GM19025 (cell line): ENCODE results near the gene DCPS.
"Not testable (repeated sequence)": the region's sequence is repeated elsewhere in the genome, so short reads cannot be mapped to it uniquely, and the experiment has no call there.

ENCODE experiments used
- ATAC-seq: cut with Tn5 transposase; IDR thresholded peaks from one replicate; pipeline ENCODE4 v1.9.1; 2021; ENCODE audit warnings: mild to moderate bottlenecking, low read depth, moderate library complexity; ENCODE audit not compliant: unreplicated experiment

The DCPS gene

DNA sequence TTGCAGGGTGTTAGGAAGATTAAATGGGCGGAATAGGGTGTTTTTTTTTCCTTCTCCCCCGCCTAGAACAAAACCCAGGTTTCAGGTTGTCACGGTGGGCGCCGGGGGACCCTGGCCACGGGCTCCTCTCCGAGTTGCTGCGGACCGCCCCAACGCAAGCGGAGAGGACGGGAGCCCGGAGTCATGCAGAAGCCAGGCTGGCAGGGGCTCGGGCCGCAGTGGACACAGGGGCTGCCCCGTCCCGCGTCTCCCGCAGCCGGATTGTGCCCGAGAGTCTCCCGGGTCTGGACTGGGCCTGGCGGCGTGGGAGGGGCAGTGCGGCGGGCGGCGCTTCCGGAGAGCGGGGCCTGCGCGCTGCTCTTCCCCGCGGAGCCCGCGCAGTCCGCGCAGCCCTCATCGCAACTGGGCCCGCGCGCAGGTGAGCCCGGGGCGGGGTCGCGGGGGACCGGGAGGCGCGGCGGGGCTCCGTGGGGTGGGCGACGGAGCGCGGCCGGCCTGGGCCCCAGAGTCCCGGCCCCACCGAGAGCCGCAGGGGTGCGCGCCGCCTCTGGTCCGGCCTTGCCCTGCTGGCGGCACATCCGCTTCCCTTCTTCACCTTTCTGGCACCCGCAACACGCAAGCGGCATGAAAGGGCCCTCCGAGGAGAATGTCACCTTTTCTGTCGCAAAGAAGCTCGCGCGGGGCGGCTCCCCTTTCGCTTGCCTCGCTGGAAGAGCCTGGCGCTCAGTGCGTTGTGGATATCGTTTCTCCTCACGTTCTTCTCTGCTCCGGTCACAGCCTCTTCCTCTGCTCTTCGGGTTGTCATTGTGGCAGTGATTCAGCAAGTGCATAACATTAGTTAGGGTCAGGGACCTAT lies 20.9 kb upstream of the DCPS start, which contains the start of gene TIRAP:
Gene TIRAP, plus strand, starts transcription at position 358 of the 856 bp plus-strand sequence. CDS start 7,802 bp downstream, outside the sequence.
- ATAC-seq = peak; percentile 62

DNA sequence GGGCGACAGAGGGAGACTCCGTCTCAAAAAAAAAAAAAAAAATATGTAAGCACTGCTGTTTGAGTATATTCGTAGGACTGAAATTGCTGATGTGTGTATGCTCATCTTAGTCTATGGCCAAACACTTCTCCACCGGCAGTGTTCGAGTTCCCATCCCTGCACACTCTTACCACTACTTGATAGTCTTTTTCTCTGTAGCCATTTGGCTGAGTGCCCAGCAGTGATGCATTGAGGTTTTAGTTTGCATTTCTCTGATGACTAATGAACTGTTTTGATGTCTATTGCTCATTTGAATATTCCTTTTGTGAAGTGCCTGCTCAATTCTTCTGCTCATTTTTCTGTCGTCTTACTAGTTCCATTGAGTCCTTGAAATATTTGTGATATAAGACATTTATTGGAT lies 19.0 kb upstream of the DCPS start:
- ATAC-seq = peak; percentile 42

DNA sequence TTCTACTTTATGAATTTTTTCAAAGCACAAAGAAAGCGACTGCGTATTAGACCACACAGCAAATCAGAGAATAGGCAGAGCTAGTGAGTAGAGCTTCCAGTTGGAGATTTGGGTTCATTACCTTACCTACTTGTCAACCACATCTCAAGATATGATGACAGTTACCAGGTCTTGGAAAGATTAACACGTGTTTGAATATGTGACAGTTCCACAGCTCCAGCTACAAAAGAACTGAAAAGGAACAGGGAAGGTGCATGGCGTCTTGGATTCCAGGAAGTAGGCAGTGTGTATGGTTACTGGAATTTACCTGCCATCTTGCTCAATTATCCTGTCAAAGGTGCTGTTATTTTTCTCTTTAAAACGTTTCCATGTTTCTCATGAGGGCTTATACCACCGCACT lies 15.6 kb upstream of the DCPS start:
- ATAC-seq = no peak

DNA sequence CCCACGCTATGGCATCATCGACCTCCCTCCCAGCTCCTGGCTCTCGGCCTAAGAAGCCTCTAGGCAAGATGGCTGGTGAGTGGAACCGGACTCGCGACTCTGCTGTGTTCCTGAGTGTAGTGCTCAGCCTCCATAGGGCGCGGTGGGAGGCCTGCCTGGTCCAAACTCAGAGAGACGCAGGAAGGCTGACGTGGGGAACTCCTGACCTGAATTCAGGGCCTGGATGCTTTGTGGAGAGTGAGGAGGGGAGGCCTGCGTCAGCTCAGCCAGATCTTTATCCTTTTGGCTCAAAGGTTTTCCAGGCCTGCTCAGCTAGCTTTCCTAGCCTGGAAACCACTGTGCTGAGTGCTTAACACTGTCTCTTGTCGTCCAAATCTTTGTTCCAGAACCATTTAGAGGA lies 13.0 kb upstream of the DCPS start:
- no peak for ATAC-seq

DNA sequence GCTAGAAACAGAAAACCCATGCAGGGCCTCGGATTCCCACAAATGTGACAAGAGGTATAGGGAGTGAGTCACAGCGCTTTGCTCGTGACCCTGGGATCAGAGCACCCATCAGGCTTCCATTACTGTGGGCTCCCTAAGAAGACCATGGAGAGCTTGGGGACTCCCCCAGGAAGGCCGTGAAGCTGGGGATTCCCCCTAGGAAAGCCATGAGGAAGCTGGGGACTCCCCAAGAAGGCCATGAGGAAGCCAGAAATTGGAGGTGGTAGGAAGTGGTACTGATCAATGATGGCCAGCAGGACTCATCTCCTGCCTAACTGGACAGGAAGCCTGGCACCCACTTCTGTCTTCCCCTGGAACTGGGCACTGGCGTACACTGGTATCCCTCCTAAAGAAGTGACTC lies 10.1 kb upstream of the DCPS start:
- no peak for ATAC-seq

DNA sequence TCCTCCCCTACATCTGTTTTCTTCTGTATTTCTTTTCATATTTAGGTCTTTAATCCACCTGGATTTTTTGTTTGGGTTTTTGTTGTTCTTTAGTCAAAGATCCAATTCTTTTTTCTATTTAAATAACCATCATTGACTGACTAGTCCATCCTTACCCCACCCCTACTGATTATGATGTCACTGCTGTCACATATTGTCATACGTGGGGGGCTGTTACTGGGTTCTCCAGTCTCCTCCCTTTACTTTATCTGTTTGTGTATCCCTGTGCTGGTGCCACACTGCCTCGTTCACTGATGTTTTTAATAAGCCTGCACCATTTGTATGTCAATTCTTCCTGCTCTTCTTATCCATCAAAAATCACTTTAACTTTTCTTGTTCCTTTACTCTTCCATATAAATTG lies 6.9 kb upstream of the DCPS start:
- ATAC-seq = no peak

DNA sequence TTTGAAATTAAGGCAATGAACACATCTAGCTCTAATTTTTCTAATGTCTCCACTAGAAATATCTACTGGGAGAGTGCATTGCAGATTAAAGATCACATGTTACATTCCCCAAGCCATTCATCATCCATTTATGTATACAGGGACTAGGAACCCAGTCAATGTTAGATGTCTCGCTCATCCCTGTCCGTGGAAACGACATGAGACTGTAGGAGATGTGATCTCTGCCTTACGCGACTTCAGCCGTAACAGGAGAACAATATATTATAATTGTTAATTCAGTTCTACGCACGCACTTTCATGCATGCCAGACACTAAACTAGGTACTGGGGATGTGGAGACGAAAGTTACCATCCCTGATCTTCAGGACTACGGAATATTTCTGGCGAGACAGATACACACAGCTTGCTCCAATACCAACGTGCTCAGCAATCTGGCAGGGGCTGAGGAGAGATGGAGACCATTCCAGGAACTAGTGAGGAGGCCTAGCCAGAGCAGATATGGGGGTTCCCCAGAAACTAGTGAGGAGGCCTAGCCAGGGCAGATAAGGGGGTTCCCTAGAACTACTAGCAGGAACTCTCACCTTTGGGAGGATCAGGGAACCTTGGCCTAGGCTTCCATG lies 706 bp downstream of the DCPS start:
- ATAC-seq = peak; percentile 28

DNA sequence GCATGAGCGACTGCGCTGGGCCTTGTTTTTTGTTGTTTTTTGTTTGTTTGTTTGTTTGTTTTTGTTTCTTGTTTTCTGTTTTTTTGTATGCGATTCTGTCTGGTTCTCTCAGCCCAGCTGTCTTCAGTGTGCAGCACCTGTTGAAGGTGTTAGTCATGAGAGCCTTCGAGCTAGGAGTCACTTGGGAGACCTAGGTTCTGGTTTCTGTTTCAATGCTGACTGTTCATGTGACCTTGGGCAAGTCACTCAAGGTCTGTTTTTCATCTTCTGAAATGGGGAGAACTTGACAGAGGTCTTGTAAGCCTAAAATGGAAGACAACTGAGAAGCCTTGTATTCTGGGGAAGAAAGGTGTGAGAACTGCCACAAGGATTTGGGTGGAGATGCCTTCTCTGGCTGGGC lies 1.8 kb downstream of the DCPS start:
- peak; percentile 42 for ATAC-seq

DNA sequence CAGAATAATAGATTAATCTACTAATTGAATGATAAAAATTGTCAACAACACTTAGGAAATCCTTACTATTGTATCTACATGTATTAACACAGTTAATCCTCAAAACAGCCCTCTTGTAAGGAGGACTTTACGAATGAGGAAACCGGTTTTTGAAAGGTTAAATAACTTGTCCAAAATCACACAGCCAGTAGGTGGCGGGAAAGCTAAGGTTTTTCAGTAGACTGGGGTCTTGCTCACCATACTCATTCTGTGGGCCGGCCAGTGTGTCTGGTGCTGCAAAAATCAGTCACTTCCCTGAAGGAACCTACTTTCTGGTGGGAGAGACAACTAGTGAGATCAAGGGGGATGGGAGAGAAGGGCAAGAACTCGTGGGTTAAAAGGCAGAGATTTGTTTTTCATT lies 3.8 kb downstream of the DCPS start:
- no peak for ATAC-seq

DNA sequence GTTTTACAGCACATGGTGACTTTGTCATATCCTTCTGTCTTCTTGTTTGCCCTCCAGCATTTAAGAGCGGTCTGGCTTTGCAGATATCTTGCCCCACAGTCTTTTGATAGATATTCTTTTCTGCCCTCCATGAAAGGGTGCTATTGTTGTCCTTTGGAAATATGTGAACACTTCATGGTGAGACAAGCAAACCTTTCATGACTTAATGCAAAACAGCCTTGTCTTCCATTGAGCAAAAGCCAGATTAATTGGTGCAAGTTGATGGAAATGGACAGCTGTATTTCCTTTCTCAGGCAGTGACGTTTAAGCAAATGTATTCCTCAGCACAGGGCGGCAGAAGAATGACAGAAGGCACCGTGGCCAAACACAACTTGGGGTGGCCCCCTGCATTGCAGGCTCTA lies 4.4 kb downstream of the DCPS start:
- ATAC-seq = no peak

DNA sequence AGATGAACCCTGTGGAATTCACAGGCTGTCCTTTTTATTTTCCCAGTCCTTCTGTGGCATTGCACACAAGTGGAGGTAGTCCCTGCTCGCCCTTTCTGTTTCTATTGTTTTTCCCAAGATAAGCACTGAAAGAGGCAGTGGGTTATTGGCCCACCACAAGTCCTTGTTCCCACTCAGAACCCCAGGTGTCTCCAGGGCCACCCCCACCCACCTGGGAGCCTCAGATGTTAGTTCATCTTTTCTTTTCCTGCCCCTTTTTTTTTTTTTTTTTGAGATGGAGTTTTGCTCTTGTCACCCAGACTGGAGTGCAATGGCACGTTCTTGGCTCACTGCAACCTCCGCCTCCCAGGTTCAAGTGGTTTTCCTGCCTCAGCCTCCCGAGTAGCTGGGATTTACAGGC lies 4.9 kb downstream of the DCPS start:
- ATAC-seq = not testable (repeated sequence)

DNA sequence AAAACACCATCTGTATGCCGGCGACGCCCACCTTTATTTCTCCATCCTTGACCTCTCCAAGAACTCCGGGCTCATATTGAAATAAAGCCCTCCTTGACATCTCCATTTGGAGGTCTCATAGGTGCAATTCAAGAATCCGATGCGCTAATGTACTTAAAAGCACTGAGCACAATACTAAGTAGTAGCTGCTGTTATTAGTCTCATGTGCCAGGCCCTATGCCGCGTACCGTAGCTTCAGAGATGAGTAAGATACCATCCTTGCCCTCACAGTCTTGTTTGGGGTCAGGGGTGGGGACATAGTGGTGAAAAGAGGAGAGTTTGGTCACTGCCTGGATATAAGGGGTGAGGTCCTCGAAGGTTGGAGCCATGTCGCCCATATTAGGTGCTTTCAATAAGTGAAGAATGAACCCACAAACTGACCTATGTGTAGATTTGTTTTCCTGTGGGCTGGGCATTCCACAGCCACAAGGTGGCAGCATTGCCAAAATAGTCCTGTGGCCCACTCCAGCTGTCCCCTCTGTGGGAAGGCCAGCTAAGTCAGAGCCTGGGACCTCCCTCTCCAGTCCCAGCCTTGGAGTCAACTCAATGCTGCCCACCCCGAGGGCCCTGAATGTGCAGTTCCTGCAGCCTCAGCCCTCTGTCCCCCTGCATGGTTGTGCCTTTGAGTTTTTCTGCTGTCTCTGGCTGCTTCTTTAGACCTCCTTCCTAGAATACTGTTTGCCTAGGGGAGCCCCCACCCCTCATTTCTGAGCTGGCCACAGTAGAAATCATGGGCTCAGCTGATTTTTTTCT lies 6.5 kb downstream of the DCPS start:
- ATAC-seq = peak; percentile 34

DNA sequence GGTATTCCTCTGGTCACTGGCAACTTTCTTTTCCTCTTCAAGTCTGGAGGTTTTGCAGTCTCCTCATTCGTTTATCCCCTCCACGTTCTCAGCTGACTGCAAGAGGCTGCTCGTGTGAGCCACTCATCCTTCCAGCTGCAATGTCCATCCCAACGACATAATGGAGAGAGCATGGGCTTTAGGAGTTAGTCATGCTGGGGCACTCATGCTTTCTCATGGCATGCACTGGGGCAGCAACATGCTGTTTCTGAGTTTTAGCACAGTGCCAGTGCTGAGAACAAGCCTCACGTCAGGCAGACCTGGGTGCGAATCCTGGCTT lies 7.1 kb downstream of the DCPS start:
- no peak for ATAC-seq

DNA sequence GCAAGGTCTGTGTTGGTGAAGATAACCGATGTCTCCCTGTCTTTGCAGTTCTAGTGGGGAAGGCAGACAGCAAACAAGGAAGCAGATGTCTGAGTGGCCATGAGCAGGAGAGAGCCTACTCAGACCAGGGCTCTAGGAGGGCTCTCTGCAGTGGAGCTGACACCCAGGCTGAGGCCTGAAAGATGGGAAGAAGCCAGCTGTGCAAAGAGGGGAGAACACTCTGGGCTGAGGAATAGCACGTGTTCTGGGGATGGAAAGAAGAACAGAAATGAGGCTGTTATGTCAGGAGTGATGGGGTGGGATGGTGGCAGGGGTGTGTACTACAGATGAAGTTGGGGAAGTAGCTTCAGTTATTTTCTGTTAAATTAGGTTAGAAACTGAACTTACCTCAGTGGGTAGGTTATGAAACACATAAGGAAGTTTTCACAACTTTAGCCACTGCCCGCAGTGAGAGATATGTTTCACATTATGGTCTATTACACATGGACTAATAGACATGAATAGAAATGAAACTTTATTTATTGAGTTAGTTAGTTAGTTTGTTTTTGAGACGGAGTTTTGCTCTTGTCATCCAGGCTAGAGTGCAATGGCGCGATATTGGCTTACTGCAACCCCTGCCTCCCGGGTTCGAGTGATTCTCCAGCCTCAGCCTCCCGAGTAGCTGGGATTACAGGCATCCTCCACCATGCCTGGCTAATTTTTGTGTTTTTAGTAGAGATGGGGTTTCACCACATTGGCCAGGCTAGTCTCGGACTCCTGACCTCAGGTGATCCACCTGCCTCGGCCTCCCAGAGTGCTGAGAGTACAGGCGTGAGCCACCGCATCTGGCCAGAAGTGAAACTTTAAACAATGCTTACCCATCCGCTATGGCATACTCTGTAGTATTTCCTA lies 7.8 kb downstream of the DCPS start:
- ATAC-seq = peak; percentile 72

DNA sequence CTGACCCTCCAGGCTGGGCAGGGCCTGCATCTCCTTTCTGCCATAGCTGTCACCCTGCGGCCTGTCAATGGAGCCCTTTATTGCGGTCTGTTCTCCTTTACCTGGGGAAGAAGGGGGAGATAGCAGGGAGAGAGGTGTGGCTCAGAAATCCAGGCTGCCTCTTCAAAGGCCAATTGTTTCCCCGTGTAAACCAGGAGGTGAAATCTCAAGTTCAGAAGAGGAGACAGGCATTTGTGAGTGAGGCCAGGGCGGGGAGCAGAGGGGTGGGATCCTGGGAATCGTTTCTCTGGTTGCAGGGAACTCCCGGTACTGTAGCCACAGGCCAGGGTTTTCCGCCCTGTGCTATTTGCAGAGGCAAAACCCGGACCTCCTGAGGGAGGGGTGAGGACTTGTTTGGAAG lies 9.1 kb downstream of the DCPS start:
- no peak for ATAC-seq

DNA sequence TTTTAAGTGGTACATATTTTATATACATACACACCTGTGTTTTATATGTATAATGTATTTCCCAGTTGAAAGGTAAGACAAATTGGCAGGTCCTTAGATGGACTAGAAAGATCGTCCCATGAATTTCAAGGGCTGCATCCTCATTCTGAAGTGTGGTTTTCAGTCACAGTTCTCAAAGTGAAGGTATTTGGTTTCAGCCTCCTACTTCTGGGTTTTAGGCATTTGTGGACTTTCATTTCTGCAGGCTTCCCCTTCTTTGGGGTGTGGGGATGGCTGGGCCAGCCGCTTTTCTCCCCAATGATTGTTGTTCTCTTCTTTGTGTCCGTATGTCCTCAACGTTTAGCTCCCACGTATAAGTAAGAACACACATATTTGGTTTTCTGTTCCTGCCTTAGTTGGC lies 10.0 kb downstream of the DCPS start:
- ATAC-seq = no peak

DNA sequence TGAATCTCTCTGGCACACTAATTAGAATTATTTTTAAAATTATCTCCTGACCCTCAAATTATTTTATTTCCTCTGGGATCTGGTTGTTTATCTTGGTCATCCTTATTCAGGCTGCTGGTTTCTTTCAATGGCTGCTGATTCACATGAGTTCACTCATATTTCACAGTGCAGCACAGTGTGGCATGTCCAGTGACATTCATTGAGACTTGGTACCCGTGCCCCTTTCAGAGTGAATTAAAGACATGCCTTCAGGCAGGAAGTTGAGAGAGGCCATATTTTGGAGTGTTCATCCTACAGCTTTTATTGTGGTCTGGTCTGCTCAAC lies 13.5 kb downstream of the DCPS start:
- no peak for ATAC-seq

DNA sequence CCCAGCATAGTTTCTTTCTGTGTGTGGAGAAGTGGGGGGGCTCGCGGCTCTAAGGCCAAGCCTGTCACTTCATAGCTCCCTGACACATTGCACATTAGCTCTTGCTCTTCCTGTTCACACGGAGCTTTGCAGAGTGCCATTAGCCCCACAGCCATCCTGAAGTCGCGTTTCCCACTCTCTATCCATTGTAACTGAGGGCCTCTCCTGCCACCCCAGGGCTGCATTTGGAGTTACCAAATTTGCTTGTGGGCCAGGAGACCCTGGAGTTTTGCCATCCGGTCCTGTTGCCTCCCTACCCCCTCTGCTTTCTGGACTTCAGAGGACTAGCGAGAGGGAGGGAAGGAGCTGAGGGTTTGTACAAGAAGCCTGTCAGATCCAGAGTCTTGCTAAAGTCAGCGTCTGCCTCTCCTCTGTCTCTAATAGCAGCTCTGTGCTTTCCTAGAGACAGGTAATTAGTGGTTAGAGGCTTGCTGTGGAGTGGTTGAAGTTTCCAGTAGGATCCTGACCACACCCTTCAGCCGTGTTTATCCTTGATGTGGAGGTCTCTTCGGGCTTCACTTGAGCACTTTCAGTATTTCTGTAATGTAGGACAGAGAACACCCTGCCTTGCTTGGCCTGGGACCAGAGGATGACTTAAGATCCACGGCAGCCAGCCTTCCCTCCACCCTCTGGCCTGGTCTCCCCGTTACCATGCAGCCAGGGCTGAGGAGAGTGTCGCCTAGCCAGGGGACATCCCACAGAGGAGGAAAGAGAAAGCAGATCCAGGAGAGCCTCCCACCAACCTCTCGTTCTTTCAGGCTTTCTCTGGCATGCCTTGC lies 14.1 kb downstream of the DCPS start:
- ATAC-seq = peak; percentile 48

DNA sequence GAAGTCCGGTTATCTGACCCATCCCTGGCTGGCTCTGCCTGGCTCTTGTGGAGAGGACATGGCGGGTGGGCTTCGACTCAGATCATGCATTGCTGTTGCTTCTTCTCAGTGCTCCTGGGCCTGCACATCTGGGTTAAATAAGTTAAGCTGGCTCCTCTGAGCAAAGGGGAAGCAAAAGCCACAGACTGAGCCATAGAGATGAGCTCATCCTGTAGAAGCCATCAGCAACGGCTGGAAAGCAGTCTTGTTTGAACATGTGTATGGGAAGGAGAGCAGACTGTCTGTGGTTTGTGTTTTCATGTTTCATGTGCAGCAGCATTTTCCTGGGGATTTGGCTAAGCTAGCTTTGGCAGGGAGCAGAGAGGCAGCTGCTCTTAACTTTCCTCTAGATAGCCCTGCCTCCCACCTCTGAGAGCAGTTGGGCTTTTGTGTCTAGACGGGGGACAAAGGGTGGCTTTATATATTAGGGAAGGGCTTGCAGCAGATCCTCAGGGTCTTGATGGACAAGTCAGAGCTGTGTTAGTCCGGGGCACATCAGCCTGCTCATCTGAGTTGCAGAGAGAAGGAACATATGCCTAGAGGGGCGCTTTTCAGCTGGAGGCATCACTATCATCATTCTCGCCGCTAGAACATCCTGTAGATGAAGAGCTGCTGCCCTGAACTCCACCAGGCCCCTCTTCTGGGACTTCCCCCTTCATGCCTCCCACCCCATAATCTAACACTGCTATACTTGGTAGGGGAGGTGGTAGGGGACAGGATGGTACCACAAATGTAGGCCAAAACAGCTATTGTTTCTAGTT lies 14.9 kb downstream of the DCPS start:
- peak; percentile 86 for ATAC-seq
